Epithelial cell of esophagus (primary cell): ENCODE data around the gene CD79A.
"Not testable (repeated sequence)": the region's sequence is repeated elsewhere in the genome, so short reads cannot be mapped to it uniquely, and the experiment has no call there.

Experiments
- DNase-seq: peaks from one replicate; pipeline ENCODE4 v3.0.0; 2010; ENCODE audit warnings: low read depth
- H3K4me3 ChIP-seq: 2 replicates; pipeline ENCODE4 v1.5.1; 2011; ENCODE audit warnings: mild to moderate bottlenecking, low read length, control low read depth
- TF ChIP-seq, protein P1 (sequence below): IDR thresholded peaks from 2 replicates; pipeline ENCODE4 v1.5.1; 2011; ENCODE audit warnings: low read depth, mild to moderate bottlenecking, low read length, control low read depth, inconsistent platforms; ENCODE audit not compliant: insufficient read depth; ENCODE audit errors: missing control alignments

The CD79A gene

DNA sequence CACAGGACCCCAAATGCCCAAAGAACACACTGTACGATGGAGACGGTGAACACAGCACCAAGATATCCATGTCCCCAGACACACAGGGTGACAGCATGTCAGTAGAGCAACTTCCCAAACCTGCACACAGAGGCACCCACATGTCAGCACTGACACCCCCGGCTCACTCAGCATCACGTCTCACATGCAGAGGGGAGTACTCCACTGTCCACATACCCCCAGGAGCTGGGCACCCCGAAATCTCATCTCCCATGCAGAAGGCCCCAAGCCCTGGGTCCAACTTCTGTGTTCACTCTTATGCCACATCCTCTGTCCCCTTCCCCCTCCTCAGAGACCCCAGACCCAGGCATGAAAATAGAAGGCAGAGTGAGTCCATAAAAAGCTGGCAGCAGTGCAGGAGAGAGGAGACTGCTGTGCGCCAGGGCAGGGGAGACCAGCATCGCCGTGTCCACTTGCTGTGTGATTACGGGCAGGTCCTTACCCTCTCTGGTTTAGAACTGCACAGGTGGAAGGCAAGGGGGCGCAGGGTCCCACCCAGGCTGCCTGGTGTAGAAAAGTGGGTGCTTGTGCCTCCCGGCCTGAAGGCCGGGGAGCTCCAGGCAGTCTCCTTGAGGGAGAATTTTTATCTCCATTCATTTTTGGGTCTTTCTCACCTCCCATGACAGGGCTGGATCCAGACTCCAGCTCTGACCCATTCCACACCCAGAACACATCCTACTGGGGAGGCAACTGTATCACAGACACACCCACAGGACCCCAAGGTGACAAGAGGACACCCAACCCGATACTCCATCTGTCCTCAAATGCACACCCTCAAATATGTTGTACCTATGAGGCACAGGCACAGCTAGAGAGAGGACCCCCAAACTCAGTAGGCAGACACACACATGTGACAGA is 34.2 kb downstream of the CD79A start:
- H3K4me3 ChIP-seq, result no peak overlapping the region
- no peak for DNase-seq
- TF ChIP-seq, protein P1, sequence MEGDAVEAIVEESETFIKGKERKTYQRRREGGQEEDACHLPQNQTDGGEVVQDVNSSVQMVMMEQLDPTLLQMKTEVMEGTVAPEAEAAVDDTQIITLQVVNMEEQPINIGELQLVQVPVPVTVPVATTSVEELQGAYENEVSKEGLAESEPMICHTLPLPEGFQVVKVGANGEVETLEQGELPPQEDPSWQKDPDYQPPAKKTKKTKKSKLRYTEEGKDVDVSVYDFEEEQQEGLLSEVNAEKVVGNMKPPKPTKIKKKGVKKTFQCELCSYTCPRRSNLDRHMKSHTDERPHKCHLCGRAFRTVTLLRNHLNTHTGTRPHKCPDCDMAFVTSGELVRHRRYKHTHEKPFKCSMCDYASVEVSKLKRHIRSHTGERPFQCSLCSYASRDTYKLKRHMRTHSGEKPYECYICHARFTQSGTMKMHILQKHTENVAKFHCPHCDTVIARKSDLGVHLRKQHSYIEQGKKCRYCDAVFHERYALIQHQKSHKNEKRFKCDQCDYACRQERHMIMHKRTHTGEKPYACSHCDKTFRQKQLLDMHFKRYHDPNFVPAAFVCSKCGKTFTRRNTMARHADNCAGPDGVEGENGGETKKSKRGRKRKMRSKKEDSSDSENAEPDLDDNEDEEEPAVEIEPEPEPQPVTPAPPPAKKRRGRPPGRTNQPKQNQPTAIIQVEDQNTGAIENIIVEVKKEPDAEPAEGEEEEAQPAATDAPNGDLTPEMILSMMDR, result no peak

DNA sequence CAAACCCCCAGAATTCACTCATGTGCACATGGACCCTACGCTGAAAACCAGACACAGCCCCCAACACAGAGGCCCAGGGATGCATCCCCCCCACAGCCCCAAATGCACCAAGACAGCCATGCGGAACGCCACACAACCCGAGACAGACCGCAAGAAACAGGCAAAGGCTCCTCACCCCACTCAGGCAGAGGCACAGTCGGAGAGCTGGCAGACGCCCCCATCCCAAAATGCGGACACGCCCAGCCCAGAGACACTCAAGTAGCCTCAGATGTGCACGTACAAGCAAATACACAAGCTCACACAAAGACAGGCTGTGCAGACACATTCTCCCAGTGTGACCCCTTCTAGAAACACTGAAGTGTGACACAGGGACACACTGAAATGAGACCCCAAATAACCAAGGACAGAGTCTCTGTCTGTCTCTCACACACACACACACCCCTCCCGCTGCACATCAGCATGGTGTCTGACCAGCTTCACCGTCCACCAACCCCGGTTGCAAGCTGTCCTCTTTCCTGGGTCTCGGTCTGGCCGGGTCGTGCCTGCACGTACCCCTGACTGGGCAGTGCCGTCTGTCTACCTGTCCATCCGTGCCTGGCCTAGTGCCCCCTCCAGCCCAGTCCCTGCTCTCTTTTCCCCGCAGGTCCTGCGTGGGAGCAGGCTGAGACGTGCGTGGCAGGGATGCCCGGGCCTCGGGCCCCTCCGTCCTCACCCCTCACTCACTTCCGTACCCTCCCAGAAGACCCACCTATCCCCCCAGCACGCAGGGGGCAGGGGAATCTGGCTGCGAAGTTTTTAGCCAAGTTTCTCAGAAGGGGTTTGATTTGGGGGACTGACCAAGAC is 35.0 kb downstream of the CD79A start:
- DNase-seq, result no peak

GRCh38 chr19:41912899-41913537 is 35.9 kb downstream of the CD79A start:
- TF ChIP-seq, protein P1, result no peak
- no peak for DNase-seq
- H3K4me3 ChIP-seq, result no peak overlapping the region

More for the DNA sequence above, 35.0 kb downstream of the CD79A start:
- H3K4me3 ChIP-seq, result no peak overlapping the region
- TF ChIP-seq, protein P1, result no peak

- H3K4me3 ChIP-seq, result no peak overlapping the region
- DNase-seq, result no peak
- TF ChIP-seq, protein P1, result no peak
Measured at GRCh38 chr19:41913538-41914423, 36.7 kb downstream of the CD79A start.

DNA sequence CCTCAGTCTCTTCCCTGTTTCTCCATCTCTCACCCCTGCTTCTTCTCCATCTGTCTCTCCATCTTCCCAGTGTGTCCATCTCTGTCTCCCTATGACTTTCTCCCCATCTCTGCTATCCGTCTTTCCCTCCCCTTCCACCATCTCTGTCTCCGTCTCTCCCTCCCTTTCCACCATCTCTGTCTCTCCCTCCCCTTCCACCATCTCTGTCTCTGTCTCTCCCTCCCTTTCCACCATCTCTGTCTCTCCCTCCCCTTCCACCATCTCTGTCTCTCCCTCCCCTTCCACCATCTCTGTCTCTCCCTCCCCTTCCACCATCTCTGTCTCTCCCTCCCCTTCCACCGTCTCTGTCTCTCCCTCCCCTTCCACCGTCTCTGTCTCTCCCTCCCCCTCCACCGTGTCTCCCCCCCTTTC is 37.4 kb downstream of the CD79A start:
- not testable (repeated sequence) for H3K4me3 ChIP-seq, DNase-seq

- no peak overlapping the region for H3K4me3 ChIP-seq
- TF ChIP-seq, protein P1, result no peak
Measured at GRCh38 chr19:41915021-41915775, 38.1 kb downstream of the CD79A start.

More at GRCh38 chr19:41915021-41915775, 38.1 kb downstream of the CD79A start:
- no peak for DNase-seq
